Esophagus squamous epithelium (tissue), 5 donors: ENCODE measurements around the gene SLC45A1. TPM values are rescaled to one million over a fixed set of nuclear protein-coding genes. Genes with fewer than 3 reads are reported as not detected.

Experiments used
- DNase-seq: peaks from one replicate; lab custom pipeline; 2025; lab: John Stamatoyannopoulos, UW
- H3K27ac ChIP-seq, 4 donors: fragments of 200-600 bp; sonication (generic); one replicate each; pipeline ENCODE4 v1.5.1; 2016 to 2019; ENCODE audit warnings: mild to moderate bottlenecking in 1 of 4
- H3K27me3 ChIP-seq, 4 donors: fragments of 200-600 bp; sonication (generic); 1 replicate in 3 of 4; 2 replicates in 1 of 4; pipeline versions ENCODE4 v1.5.1 to v1.6.0; 2017 to 2021; ENCODE audit warnings: antibody characterized with exemption in 1 of 4
- H3K36me3 ChIP-seq, 3 donors: fragments of 200-600 bp; sonication (generic); one replicate each; pipeline ENCODE4 v1.5.1; 2016 to 2019
- H3K4me1 ChIP-seq, 3 donors: fragments of 200-600 bp; sonication (generic); one replicate each; pipeline ENCODE4 v1.5.1; 2017 to 2019
- H3K4me3 ChIP-seq, 4 donors: fragments of 200-600 bp; sonication (generic); 1 replicate in 3 of 4; 2 replicates in 1 of 4; pipeline ENCODE4 v1.5.1; 2016 to 2019; ENCODE audit warnings: mild to moderate bottlenecking in 2 of 4, moderate library complexity in 1 of 4
- H3K9me3 ChIP-seq, 3 donors: fragments of 200-600 bp; sonication (generic); one replicate each; pipeline ENCODE4 v1.5.1; 2016 to 2019
- POLR2A ChIP-seq, 4 donors: fragments of 450-650 bp; IDR thresholded peaks; one replicate each; pipeline ENCODE4 v1.6.1; 2017; ENCODE audit warnings: antibody characterized with exemption in 4 of 4, mild to moderate bottlenecking in 4 of 4, moderate library complexity in 3 of 4
- WGBS, 2 donors: methylation state at CpG; one replicate each; pipeline ENCODE4 v1.1.5; 2018; 5-methylcytosine and 5-hydroxymethylcytosine counted together
- intact Hi-C: fragments of 100-400 bp; cut with DNase I; formaldehyde crosslinking; loops from one replicate; pipeline ENCODE4 v1.15.0; 2022
- total RNA-seq, 4 donors: library from RNA; depleted of rRNA; stranded (reverse); fragments of >200 nt; gene quantifications; one replicate each; pipeline ENCODE4 v1.1.0, GENCODE V29; 2016
- TF ChIP-seq, protein P1 (sequence below), 6 experiments: fragments of 450-650 bp in 4 of 6; fragments of 200-600 bp in 2 of 6; sonication (generic) in 2 of 6; IDR thresholded peaks; one replicate each; pipeline ENCODE4 v1.5.1; 2016 to 2019; ENCODE audit warnings: antibody characterized with exemption in 6 of 6, mild to moderate bottlenecking in 4 of 6, moderate library complexity in 4 of 6
- donor health status: DM: yes; HTN: yes; CAD: no.

The SLC45A1 gene
- total RNA-seq, 4 donors from 2014 or later = 0.13 to 3.4 (median 0.81) TPM

DNA sequence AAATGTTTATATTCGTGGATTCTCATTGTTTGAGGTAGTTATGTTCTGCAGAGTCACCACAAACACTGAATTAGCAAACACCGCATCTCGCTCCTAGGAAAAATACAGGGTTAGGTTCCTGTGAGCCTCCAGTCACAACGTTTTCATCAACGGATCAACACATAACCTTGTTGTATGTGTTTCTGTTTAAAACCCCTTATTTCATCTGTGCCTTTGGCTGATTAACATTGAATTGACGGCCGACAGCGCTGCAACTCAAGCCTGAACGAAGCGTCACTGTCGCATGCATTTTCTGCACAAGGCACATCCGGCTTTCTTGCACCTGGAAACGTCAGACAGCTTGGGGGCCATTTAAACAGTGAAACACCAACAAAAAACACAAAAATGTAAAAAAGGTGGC lies 8.4 kb downstream of the SLC45A1 start:
- WGBS, 2 donors = 90 to 91% methylated on average over 13 of the region's 13 CpGs
- TF ChIP-seq POLR2A (IDR thresholded peaks at IDR 0.05) = no peak
- TF ChIP-seq, protein P1, sequence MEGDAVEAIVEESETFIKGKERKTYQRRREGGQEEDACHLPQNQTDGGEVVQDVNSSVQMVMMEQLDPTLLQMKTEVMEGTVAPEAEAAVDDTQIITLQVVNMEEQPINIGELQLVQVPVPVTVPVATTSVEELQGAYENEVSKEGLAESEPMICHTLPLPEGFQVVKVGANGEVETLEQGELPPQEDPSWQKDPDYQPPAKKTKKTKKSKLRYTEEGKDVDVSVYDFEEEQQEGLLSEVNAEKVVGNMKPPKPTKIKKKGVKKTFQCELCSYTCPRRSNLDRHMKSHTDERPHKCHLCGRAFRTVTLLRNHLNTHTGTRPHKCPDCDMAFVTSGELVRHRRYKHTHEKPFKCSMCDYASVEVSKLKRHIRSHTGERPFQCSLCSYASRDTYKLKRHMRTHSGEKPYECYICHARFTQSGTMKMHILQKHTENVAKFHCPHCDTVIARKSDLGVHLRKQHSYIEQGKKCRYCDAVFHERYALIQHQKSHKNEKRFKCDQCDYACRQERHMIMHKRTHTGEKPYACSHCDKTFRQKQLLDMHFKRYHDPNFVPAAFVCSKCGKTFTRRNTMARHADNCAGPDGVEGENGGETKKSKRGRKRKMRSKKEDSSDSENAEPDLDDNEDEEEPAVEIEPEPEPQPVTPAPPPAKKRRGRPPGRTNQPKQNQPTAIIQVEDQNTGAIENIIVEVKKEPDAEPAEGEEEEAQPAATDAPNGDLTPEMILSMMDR (IDR thresholded peaks at IDR 0.05) = no peak

DNA sequence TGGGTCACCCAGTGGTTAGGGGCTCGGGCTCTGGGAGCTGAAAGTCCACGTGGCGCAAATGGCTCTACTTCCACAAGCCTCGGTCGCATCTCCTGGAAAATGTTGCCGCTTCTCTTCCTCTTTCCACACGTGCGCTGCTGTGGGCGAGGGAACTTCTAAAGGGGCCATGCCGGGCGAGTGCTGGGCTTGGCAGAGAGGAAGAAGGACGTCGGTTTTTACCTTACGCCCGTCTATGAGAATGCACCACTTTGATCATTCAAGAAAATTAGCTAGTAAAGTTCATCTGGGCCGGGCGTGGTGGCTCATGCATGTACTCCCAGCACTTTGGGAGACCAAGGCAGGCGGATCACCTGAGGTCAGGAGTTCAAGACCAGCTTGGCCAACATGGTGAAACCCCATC lies 10.4 kb downstream of the SLC45A1 start:
- intact Hi-C loops = no loop called here
- 90 to 91% methylated on average over 15 to 16 of the region's 18 CpGs for WGBS, 2 donors
- TF ChIP-seq, protein P1 (IDR thresholded peaks at IDR 0.05) = no peak
- no peak for TF ChIP-seq POLR2A (IDR thresholded peaks at IDR 0.05)

More for the DNA sequence above, 8.4 kb downstream of the SLC45A1 start:
- intact Hi-C loops = no loop called here
- DNase-seq = no peak
- Histone ChIP-seq H3K9me3 (no peaks in the 10 kb centered on the region), H3K27me3 (no peaks in the 10 kb centered on the region), H3K36me3 (peaks cover 0 to 6% (median 0%) of the 10 kb centered on the region in 3 donors), H3K4me1 (no peaks in the 10 kb centered on the region), H3K27ac (no peak overlapping the region), H3K4me3 (no peak overlapping the region)

DNA sequence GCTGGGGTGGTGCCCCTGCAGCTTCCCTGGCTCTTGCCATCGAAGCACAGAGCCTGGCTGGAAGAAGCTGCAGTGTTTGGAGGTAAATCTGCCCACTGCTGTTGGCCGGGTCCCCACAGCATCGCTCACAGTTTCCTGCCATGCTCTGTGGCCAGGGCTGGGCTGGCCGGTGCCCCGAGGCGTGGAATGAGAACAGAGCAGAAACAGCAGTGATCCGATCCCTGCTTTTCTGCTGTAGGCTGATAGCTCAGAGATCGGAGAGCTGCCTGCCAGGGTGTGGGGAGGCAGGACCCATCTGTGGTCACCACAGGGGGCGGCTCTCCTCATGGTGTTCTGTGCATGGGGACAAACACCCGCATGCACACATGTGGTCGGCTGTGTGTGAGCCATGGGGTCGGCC lies 11.5 kb downstream of the SLC45A1 start:
- TF ChIP-seq, protein P1 (IDR thresholded peaks at IDR 0.05) = no peak
- TF ChIP-seq POLR2A (IDR thresholded peaks at IDR 0.05) = no peak
- intact Hi-C loops = no loop called here
- Histone ChIP-seq H3K27ac (no peak overlapping the region), H3K27me3 (no peaks in the 10 kb centered on the region), H3K9me3 (no peaks in the 10 kb centered on the region), H3K4me1 (no peaks in the 10 kb centered on the region), H3K36me3 (peaks cover 0 to 6% (median 0%) of the 10 kb centered on the region in 3 donors), H3K4me3 (no peak overlapping the region)
- DNase-seq = no peak
- 68 to 69% methylated on average over 5 to 6 of the region's 12 CpGs for WGBS, 2 donors

More for the DNA sequence above, 10.4 kb downstream of the SLC45A1 start:
- no peaks in the 10 kb centered on the region for H3K9me3 ChIP-seq
- H3K4me3 ChIP-seq = no peak overlapping the region
- no peak for DNase-seq
- H3K27me3 ChIP-seq = no peaks in the 10 kb centered on the region
- peaks cover 0 to 6% (median 0%) of the 10 kb centered on the region in 3 donors for H3K36me3 ChIP-seq
- H3K4me1 ChIP-seq = no peaks in the 10 kb centered on the region
- no peak overlapping the region for H3K27ac ChIP-seq

DNA sequence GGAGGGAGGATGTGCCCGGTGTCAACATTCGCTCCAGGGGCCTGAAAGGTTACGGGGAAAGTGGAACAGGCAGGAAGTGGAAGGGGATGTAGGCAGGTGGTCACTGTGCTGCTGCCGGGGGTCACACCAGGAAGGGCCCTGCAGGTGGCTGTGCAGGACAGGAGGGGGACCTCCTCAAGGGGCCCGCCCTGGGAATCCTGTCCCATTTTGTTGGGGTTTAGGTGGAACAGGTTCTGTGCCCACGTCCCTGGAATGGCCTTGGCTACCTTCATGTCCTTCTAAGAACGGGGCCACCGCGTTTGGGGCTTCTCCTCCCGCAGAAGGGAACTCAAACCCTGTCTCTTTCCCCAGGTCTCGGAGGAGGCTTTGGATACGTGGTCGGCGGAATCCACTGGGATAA lies 11.9 kb downstream of the SLC45A1 start:
- no peak overlapping the region for H3K4me3 ChIP-seq
- no peaks in the 10 kb centered on the region for H3K9me3 ChIP-seq
- H3K4me1 ChIP-seq = no peaks in the 10 kb centered on the region
- DNase-seq = no peak
- peaks cover 0 to 6% (median 0%) of the 10 kb centered on the region in 3 donors for H3K36me3 ChIP-seq
- intact Hi-C loops = no loop called here
- 69 to 85% methylated on average over 6 to 12 of the region's 14 CpGs for WGBS, 2 donors
- H3K27ac ChIP-seq = no peak overlapping the region
- H3K27me3 ChIP-seq = no peaks in the 10 kb centered on the region
- TF ChIP-seq, protein P1 (IDR thresholded peaks at IDR 0.05) = no peak
- no peak for TF ChIP-seq POLR2A (IDR thresholded peaks at IDR 0.05)

DNA sequence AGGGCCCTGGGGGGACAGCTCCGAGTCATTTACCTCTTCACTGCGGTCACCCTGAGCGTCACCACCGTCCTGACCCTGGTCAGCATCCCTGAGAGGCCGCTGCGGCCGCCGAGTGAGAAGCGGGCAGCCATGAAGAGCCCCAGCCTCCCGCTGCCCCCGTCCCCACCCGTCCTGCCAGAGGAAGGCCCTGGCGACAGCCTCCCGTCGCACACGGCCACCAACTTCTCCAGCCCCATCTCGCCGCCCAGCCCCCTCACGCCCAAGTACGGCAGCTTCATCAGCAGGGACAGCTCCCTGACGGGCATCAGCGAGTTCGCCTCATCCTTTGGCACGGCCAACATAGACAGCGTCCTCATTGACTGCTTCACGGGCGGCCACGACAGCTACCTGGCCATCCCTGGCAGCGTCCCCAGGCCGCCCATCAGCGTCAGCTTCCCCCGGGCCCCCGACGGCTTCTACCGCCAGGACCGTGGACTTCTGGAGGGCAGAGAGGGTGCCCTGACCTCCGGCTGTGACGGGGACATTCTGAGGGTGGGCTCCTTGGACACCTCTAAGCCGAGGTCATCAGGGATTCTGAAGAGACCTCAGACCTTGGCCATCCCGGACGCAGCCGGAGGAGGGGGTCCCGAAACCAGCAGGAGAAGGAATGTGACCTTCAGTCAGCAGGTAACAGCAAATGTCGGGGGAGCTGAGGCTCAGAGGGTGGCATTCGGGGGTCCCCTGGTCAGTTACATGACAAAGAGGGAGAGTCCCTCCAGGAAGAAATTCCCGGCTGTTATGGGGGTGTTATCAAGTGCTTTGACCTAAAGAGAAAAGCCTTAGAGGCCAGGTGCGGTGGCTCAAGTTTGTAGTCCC lies 12.6 kb downstream of the SLC45A1 start:
- Histone ChIP-seq H3K27me3 (no peaks in the 10 kb centered on the region), H3K9me3 (no peaks in the 10 kb centered on the region), H3K4me3 (no peak overlapping the region), H3K36me3 (peaks cover 0 to 6% (median 0%) of the 10 kb centered on the region in 3 donors), H3K27ac (no peak overlapping the region), H3K4me1 (no peaks in the 10 kb centered on the region)
- TF ChIP-seq, protein P1 (IDR thresholded peaks at IDR 0.05) = no peak
- no peak for TF ChIP-seq POLR2A (IDR thresholded peaks at IDR 0.05)
- intact Hi-C loops = no loop called here
- no peak for DNase-seq
- 93 to 96% methylated on average over 11 to 35 of the region's 47 CpGs for WGBS, 2 donors
